B cell (primary cell): ENCODE measurements around the gene BMAL1.

ENCODE experiments used
- EZH2 ChIP-seq: IDR thresholded peaks from 2 replicates; pipeline ENCODE4 v1.6.1; 2012; ENCODE audit warnings: borderline replicate concordance, low read depth, mild to moderate bottlenecking, moderate library complexity, low read length; ENCODE audit not compliant: insufficient read depth, poor library complexity, severe bottlenecking
- TF ChIP-seq, protein P1 (sequence below): fragments of 200-600 bp; IDR thresholded peaks from one replicate; pipeline ENCODE4 v1.8.0; 2022; ENCODE audit warnings: antibody characterized with exemption, mild to moderate bottlenecking

DNA sequence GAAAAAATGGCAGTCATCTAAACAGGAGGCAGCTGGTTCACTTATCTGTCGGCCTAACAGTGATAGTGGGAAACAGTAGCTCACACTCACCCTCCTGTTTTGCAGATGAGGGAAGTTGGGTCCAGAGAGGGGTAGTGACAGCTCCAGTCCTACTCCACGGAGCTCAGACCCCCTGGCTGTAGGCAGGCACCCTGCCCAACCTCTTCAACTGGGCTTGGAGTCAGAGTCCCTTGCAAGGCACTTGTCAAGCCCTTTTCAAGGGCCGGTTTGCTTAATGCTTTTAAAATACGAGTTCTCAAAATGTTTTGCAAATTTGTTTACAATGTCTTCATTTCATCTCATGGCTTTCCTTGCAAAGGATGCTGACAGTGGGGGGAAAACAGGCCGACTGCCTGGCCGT, 75.1 kb downstream of the BMAL1 start:
- TF ChIP-seq, protein P1, sequence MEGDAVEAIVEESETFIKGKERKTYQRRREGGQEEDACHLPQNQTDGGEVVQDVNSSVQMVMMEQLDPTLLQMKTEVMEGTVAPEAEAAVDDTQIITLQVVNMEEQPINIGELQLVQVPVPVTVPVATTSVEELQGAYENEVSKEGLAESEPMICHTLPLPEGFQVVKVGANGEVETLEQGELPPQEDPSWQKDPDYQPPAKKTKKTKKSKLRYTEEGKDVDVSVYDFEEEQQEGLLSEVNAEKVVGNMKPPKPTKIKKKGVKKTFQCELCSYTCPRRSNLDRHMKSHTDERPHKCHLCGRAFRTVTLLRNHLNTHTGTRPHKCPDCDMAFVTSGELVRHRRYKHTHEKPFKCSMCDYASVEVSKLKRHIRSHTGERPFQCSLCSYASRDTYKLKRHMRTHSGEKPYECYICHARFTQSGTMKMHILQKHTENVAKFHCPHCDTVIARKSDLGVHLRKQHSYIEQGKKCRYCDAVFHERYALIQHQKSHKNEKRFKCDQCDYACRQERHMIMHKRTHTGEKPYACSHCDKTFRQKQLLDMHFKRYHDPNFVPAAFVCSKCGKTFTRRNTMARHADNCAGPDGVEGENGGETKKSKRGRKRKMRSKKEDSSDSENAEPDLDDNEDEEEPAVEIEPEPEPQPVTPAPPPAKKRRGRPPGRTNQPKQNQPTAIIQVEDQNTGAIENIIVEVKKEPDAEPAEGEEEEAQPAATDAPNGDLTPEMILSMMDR = no peak
- TF ChIP-seq EZH2 = no peak
